ENCODE results near the gene PLXDC2. TPM values are rescaled to one million over a fixed set of nuclear protein-coding genes. Genes with fewer than 3 reads are reported as not detected.

Gene PLXDC2
- total RNA-seq, 1 donor from 2014 or later = 143 TPM

DNA sequence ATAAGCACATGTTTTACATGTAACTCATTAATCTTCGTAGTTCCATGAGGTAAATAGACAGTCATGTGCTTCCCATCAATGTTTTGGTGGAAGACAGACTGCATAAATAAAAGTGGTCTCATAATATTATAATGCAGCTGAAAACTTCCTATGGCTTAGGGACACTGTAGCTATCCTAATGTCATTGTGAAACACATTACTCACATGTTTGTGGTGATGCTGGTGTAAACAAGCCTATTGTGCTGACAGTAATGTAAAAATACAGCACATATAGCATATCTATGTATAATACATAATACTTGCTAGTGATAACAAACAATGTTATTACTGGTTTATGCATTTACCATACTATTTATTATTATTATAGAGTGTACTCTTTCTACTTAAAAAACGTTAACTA, 37.2 kb upstream of the PLXDC2 start:
- intact Hi-C loops (cut with DNase I) = no loop called here
- no peak for DNase-seq
- H3K4me1 ChIP-seq = no peaks in the 10 kb centered on the region
- H3K36me3 ChIP-seq = no peaks in the 10 kb centered on the region
- no peaks in the 10 kb centered on the region for H3K9me3 ChIP-seq
- H3K27ac ChIP-seq = no peak overlapping the region
- TF ChIP-seq, protein P1, sequence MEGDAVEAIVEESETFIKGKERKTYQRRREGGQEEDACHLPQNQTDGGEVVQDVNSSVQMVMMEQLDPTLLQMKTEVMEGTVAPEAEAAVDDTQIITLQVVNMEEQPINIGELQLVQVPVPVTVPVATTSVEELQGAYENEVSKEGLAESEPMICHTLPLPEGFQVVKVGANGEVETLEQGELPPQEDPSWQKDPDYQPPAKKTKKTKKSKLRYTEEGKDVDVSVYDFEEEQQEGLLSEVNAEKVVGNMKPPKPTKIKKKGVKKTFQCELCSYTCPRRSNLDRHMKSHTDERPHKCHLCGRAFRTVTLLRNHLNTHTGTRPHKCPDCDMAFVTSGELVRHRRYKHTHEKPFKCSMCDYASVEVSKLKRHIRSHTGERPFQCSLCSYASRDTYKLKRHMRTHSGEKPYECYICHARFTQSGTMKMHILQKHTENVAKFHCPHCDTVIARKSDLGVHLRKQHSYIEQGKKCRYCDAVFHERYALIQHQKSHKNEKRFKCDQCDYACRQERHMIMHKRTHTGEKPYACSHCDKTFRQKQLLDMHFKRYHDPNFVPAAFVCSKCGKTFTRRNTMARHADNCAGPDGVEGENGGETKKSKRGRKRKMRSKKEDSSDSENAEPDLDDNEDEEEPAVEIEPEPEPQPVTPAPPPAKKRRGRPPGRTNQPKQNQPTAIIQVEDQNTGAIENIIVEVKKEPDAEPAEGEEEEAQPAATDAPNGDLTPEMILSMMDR (IDR thresholded peaks at IDR 0.05) = no peak
- no peaks in the 10 kb centered on the region for H3K27me3 ChIP-seq (ENCODE audit: low read depth)
- H3K4me3 ChIP-seq = no peak overlapping the region
- no peak for ATAC-seq

DNA sequence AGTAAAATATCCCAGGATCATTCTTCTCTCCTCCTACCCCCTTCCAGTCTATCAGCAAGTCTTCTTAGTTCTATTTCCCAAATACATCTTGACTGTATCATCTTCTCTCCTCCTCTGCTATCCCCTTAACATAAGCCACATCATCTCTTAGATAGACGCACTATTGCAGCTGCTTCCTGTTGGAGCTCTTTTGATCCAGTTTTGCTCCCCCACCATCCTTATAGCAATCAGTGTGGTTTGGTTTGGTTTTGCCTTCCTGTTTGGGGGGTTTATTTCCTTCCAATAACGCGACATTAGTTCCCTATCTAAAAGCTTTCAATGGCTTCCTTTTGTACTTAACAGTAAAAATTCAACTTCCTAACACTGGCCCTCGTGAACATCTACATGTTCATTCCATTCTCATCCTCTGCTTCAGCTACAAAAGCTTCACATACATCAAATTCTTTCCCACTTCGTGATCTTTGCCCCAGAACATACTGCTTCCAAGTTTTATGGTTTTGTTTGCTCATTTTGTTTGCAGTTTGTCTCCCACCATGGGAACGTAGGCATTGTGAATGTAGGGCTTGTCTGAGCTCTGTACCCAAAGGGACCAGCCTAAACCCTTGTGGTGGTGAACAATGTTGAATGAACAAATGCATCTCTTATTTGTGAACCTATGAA, 33.7 kb upstream of the PLXDC2 start:
- TF ChIP-seq, protein P1 (IDR thresholded peaks at IDR 0.05) = no peak
- H3K27me3 ChIP-seq (ENCODE audit: low read depth) = no peaks in the 10 kb centered on the region
- H3K9me3 ChIP-seq = no peaks in the 10 kb centered on the region
- DNase-seq (no peak), ATAC-seq (no peak)
- intact Hi-C loops (cut with DNase I) = no loop called here
- no peaks in the 10 kb centered on the region for H3K36me3 ChIP-seq
- H3K4me1 ChIP-seq = no peaks in the 10 kb centered on the region
- H3K27ac ChIP-seq = no peak overlapping the region
- H3K4me3 ChIP-seq = no peak overlapping the region

DNA sequence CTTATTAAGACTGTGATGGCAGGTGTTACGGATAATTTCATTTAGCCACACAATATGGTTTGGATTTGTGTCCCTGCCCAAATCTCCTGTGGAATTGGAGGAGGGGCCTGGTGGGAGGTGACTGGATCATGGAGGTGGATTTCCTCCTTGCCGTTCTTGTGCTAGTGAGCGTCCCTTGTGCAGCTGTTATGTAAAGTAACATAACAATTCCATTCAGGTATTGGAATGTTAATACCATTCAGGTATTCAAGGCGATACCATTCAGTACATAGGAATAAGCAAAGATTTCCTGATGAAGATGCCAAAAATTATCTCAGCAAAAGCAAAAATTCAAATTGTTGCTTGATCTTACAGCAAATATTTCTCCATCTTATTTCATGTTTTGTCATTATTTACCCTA, 32.5 kb upstream of the PLXDC2 start:
- no peaks in the 10 kb centered on the region for H3K36me3 ChIP-seq
- H3K4me1 ChIP-seq = no peaks in the 10 kb centered on the region
- DNase-seq = no peak
- no peaks in the 10 kb centered on the region for H3K27me3 ChIP-seq (ENCODE audit: low read depth)
- H3K27ac ChIP-seq = no peak overlapping the region
- intact Hi-C loops (cut with DNase I) = no loop called here
- no peak for ATAC-seq
- H3K4me3 ChIP-seq = no peak overlapping the region
- no peaks in the 10 kb centered on the region for H3K9me3 ChIP-seq
- TF ChIP-seq, protein P1 (IDR thresholded peaks at IDR 0.05) = no peak

DNA sequence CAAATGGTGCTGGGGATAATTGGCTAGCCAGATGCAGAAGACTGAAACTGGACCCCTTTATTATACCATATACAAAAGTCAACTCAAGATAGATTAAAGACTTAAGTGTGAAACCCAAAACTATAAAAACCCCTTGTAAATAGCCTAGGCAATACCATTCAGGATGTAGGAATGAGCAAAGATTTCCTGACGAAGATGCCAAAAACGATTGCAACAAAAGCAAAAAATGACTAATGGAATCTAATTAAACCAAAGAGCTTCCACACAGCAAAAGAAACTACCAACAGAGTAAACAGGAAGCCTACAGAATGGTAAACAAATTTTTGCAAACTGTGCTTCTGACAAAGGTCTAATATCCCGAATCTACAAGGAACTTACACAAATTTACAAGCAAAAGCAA, 30.9 kb upstream of the PLXDC2 start:
- no peak overlapping the region for H3K4me3 ChIP-seq
- TF ChIP-seq, protein P1 (IDR thresholded peaks at IDR 0.05) = no peak
- intact Hi-C loops (cut with DNase I) = no loop called here
- H3K9me3 ChIP-seq = no peaks in the 10 kb centered on the region
- no peaks in the 10 kb centered on the region for H3K36me3 ChIP-seq
- no peak overlapping the region for H3K27ac ChIP-seq
- no peaks in the 10 kb centered on the region for H3K27me3 ChIP-seq (ENCODE audit: low read depth)
- ATAC-seq (no peak), DNase-seq (no peak)
- no peaks in the 10 kb centered on the region for H3K4me1 ChIP-seq

- no peaks in the 10 kb centered on the region for H3K36me3 ChIP-seq
- DNase-seq (no peak), ATAC-seq (peak in 1 of 2 donors; percentile 41)
- H3K27ac ChIP-seq = no peak overlapping the region
- TF ChIP-seq, protein P1 (IDR thresholded peaks at IDR 0.05) = peak; percentile 77
- no peaks in the 10 kb centered on the region for H3K27me3 ChIP-seq (ENCODE audit: low read depth)
- no peak overlapping the region for H3K4me3 ChIP-seq
- intact Hi-C loops (cut with DNase I) = no loop called here
- H3K9me3 ChIP-seq = no peaks in the 10 kb centered on the region
- H3K4me1 ChIP-seq = no peaks in the 10 kb centered on the region
Observed at GRCh38 chr10:19788075-19788686, 28.1 kb upstream of the PLXDC2 start.

Measured in lower lobe of right lung (tissue), 2 donors.